UCSD-AML1 (cell line): ENCODE results near the gene PLCZ1.
"Not testable (repeated sequence)": the region's sequence is repeated elsewhere in the genome, so short reads cannot be mapped to it uniquely, and the experiment has no call there.

ENCODE experiments used
- DNase-seq: peaks from one replicate; lab custom pipeline; 2025; ENCODE audit not compliant: unreplicated experiment; lab: John Stamatoyannopoulos, UW

Gene PLCZ1

DNA sequence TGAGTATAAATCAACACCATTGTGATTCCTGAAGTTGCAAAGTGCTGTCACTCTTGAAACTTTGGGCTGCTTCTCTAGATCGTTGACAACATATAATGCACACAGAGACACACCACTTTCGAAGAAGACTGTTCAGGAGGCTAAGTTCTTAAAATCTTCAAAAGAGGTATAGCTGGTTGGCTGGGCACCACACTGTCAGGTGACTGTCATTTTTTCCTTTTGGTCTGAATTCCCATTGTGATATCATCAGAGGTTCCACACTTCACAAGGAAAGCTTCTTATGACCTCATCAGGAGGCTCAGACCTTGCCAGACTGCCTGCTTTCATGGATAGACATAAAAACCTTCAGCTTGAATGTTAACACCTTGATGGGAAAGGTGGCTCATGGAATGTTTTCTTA is at the start of gene PLCZ1, which contains the start of gene CAPZA3:
TSS of gene PLCZ1 (minus strand) at position 194 of the 400 bp plus-strand sequence. CDS start 641 bp downstream, outside the sequence.
TSS of gene CAPZA3 (plus strand) at position 301 of the 400 bp plus-strand sequence. CDS start 150 bp downstream, outside the sequence.
- DNase-seq = no peak

GRCh38 chr12:18785465-18785864 is 47.7 kb upstream of the PLCZ1 start:
- DNase-seq = not testable (repeated sequence)

GRCh38 chr12:18782827-18783226 is 45.0 kb upstream of the PLCZ1 start:
- no peak for DNase-seq

GRCh38 chr12:18766479-18766878 is 28.7 kb upstream of the PLCZ1 start:
- not testable (repeated sequence) for DNase-seq

- DNase-seq = no peak
Measured at GRCh38 chr12:18755341-18755740, 17.5 kb upstream of the PLCZ1 start.

- DNase-seq = no peak
Measured at GRCh38 chr12:18754124-18754707, 16.4 kb upstream of the PLCZ1 start.

DNA sequence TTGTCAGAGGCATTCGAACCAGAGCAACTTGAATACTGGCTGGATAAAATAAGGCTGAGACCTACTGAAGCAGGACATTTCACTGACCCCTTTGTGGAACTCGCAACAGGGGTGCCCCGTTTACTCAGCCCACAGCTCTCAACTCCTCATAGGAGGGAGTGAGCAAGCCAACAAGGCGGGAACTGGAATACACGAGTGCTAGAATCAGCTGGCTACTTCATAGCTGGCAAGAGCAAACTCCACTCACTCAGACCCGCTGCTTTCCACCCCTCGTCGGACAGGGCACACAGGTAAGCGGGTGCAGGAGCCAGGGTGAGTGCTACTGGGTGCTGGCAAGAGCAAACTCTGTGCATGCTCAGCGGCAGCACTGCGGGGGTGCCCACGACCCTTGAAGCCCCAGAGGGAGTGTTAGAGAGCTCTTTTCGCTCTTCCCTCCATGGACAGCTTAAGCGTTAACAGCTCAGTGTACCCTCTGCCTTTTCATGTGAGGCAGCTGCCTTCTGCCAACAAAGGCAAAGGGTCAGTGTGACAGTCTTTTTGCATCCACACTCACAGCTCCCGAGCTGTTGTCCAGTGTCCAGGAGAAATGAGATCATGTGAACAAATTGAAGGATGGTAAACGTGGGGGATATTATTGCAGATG is 15.8 kb upstream of the PLCZ1 start:
- DNase-seq = no peak

DNA sequence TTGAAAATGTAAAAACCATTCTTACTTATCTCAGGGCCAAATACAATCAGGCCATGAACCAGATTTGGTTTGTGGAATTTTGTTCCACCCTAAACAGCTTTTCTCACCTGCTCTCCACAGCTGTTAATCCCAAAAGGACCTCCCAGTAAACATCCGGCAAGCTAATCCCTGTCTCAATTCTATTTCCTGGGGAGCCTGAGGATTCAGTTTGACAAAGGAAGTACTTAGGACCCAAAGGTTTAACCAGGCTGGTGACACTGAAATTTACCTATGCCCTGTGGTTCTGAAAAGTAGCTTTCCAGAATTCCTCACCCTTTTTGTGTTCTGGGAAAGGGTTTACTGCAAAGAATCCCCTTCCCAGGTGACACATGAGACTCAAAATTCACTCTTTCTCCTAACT is 15.1 kb upstream of the PLCZ1 start:
- no peak for DNase-seq

DNA sequence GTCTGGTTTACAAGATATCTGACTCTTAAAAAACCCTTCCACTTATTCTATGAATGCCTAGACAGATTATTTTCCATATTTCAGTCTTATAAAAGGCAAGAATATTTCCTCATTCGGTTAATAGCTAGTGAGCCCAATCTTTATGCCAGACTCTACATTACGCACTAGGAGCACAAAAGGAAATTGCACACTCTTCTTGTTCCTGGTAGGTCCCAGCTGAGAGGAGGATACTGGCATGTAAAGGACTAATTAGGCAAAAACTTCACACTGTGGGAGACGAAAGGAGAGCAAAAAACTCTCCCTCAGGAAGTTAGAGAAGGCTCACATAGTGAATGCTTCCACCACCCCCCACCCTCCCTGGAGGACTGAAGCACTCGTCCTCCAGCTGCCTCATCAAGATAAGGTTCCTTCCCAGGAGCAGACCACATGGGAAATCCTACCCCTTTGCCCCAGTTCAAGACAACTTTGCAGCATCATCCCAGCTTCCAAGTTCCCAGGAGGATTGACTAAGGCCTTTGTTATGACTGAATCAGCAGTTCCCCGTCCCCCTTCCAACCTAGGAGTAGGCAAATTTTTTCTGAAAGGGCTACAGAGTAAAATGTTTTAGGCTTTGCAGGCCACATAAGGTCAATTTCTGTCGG is 14.6 kb upstream of the PLCZ1 start:
- peak; percentile 39 for DNase-seq

DNA sequence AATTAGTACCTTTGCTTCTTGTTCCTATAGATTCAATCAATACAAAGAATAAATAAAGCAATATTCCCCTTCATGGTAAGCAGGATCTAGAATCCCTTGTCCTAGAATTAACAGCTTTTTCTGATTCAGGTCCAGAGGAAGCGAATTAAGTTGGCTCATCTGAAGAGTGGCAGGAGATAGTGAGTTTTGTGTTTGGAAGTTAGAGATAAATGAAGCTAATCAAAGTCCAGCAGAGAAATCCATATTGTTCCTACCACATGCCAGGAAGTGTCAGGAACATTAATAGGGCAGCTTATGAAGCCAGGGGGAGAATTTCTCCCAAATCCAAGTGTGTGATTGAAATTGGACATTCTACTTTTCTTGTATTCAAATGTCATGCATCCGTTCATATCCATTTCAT is 14.1 kb upstream of the PLCZ1 start:
- no peak for DNase-seq

DNA sequence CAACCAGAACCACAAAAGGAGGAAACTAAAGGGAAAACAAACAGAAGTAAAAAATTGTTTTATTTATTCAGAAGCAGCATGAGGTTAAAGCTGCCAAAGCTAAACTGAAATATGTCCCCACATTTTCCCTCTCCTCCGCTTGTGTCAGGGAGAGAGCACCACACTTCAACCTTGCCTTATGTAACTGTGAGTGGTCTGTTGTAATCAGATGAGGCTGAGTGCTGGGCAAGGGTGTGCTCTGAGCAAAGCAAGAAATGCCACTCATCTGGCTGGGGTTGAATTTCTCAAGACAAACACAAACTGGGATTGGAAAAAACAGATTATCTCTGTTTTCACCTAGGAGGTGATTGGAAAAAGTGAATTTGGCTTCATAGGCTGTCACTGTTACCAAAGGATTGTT is 12.3 kb upstream of the PLCZ1 start:
- DNase-seq = no peak

DNA sequence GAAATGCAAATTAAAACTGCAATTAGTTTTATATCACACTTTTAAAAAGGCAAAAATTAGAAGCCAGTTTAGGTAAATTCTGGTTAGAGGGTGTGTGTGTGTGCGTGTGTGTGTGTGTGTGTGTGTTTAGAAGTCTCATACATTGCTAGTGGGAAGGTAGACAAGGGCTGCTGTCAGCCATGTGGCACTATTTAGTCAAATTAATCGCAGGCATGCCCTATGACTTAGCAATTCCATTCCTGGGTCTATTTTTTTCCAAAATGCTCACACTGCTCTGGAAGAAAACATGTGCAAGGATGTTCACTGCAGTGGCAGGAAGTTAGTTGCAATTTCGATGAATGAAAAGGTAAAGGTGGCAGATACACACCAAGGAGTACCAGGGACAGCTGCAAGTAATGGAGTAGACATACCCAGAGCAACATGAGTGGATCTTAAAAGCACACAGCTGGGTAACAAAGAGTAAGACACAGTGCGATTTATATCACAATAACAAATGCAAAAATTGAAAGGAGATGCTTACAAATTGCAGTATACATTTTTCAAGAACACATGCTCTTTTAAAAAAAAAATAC is 11.7 kb upstream of the PLCZ1 start:
- no peak for DNase-seq

DNA sequence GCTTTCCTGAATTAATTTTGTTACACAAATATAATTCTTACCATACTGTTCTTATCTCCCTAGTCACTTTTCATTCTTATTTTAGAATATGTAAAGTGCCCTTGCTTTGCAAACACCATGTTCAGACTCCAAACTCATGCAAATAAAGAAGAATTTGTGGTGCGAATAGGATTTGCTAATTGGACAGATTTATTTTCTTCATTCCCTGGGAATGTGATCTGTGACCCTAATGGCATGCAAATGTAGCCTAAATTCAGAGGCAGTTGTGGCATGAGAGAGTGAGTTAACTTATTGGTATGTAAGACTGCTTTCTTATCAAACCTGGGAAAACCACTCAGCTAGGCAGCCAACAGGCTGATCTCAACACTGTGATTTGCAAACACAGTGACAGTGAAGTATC is 10.1 kb upstream of the PLCZ1 start:
- no peak for DNase-seq

DNA sequence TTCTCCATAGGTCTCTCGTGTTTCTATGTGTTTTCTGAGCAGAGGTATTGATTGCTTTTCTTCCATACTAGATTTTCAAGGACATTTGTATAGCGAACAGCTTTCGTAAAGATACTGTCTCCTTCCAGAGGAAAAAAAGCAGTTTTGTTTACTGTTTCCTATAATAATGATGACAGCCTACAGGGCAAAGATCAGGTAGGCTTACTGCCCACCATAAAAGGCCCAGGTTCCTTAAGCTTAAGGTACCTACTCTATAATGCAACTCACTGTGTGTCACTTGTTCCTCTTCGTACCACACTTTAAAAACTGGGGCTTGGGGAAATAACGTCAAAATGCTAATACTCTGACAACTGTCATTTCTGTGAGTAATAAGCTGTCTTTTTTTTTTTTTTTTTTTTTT is 6.7 kb downstream of the PLCZ1 start:
- no peak for DNase-seq

- DNase-seq = no peak
Measured at GRCh38 chr12:18723752-18724151, 14.1 kb downstream of the PLCZ1 start.

GRCh38 chr12:18721452-18721851 is 16.4 kb downstream of the PLCZ1 start:
- DNase-seq = no peak

DNA sequence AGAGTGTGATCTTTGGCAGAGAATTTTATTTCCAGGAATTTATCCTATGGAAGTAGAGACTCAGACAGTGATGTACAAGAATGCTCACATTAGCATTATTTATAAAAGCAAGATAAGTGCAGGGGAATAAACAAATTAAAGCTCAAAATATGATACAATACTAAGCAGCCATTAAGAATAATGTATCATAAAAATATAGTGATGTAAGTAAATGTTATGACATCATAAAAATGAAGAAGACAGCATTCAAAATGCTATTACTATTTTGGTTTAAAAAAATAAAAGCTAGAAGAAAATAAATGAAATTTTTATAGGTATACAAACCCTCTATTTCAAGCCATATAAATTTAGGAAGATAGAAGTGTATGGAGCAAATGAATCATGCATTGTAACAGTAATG is 17.1 kb downstream of the PLCZ1 start:
- DNase-seq = no peak

GRCh38 chr12:18719922-18720510 is 17.8 kb downstream of the PLCZ1 start:
- DNase-seq = no peak

- no peak for DNase-seq
Measured at GRCh38 chr12:18718462-18718861, 19.4 kb downstream of the PLCZ1 start.

DNA sequence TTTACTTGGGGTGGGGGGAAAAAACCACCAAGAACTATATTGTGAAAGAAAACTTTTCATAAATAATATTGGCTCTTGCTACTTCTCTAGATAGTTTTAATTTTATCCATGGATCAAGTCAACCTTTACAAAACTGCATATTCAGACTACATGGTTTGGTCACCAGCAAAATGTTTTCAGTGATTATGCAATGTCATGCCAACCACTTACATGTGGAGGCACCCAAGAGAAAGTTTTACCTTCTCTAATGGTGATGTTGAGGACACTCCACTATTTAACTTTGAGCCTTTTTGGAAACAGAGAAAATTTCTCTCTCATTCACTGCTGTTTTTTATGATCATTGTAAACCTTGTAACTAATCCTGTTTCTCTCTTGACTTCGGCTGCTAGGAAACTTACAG is 21.6 kb downstream of the PLCZ1 start:
- no peak for DNase-seq

DNA sequence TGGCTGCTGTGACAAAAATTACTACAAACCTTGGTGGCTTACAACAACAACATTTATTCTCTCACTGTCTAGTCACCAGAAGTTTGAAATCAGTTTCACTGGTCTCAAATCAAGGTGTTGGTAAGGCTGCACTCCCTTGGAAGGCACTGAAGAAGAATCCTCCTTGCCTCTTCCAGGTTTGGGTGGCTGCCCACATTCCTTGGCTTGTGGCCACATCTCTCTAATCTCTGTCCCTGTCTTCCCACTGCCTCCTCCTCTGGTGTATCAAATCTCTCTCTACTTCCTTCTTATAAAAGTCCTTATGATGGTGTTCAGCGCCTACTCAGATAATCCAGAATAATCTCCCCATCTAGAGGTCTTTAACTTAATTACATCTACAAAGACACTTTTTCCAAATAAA is 31.0 kb downstream of the PLCZ1 start:
- no peak for DNase-seq

GRCh38 chr12:18703911-18704310 is 33.9 kb downstream of the PLCZ1 start:
- DNase-seq = no peak
